ENCODE data around the gene NMB.
"Not testable (repeated sequence)": the region's sequence is repeated elsewhere in the genome, so short reads cannot be mapped to it uniquely, and the experiment has no call there.

Gene NMB

DNA sequence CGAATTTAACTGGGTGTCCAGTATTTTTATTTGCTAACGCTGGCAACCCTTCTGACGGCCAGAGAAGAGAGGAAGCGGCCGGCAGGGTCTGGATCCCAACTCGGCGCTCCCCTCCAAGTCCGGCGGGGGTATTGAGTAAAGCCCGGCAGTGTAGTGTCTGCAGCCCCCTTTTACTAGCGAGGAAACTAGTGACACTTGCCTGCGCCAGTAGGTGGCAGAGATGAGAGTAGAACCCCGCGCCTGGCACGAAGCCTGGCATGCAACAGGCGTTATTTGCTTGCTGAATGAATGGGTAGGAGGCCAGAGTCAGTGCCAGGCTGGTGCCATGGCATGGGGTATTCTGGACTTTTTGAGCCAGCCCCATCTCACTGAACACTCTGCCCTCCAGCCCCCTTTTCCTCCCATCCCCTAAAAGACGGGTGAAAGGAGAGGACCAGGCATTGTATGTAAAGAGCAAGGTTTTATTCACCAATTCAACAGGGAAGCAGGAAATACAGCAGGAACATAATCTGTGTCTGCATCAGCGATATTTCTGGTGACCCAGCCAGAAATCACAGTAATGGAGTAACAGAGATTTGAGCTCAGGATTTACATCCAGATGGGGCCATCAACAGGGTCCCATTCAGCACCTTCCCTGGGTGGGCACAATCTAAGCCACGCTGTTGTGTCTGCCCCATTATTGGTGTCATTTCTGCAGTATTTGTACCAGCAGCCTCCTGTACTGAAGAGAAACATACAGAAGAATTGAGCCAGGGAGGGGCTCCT lies 3.1 kb downstream of the NMB start:
- DNase-seq (ENCODE audit: low read depth) = peak; percentile 74

GRCh38 chr15:84653910-84654688 lies 3.9 kb downstream of the NMB start, which contains the start of gene WDR73:
WDR73 (minus strand) TSS chr15:84654283; CDS start chr15:84654274, 9 bp downstream.
- DNase-seq (ENCODE audit: low read depth) = peak; percentile 95

GRCh38 chr15:84653584-84653909 lies 4.5 kb downstream of the NMB start:
- no peak for DNase-seq (ENCODE audit: low read depth)

GRCh38 chr15:84649706-84650105 lies 8.3 kb downstream of the NMB start:
- DNase-seq (ENCODE audit: low read depth) = no peak

- DNase-seq (ENCODE audit: low read depth) = no peak
Measured at GRCh38 chr15:84648539-84648938, 9.5 kb downstream of the NMB start.

DNA sequence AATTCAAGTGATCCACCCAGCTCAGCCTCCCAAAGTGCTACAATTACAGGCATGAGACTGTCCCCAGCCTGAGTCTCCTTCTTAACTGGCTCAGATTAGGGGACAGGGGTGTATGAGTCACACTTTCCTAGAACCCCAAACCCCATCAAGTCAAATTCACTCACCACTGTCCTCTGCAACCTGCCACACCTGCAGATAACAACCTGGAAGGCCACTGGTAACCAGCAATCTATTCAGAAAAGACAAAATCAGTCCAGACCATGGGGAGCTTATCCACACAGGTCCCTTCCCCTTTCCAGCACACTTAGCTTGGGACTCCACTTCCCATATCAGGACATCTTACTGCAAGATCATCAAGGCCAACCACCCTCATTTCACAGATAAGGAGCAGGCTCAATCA lies 10.3 kb downstream of the NMB start:
- DNase-seq (ENCODE audit: low read depth) = no peak

DNA sequence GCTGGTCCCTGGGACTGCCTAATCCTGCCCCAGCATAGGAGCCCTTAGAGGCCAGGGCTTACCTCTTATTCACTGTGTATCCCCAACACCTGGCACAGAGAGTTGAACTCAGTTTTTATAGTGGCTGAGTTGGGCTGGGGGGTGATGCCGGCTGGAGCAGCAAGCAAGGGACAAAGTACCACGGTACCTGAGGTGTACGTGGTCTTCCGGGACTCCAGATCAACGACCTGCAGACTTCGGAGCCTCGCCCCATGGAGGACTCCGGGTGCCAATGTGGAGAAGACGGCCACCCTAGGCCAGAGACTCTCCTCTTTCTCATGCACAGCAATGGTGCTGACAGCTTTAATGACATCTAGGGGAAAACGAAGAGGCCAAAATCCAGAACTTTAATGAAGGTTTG lies 12.0 kb downstream of the NMB start:
- no peak for DNase-seq (ENCODE audit: low read depth)

DNA sequence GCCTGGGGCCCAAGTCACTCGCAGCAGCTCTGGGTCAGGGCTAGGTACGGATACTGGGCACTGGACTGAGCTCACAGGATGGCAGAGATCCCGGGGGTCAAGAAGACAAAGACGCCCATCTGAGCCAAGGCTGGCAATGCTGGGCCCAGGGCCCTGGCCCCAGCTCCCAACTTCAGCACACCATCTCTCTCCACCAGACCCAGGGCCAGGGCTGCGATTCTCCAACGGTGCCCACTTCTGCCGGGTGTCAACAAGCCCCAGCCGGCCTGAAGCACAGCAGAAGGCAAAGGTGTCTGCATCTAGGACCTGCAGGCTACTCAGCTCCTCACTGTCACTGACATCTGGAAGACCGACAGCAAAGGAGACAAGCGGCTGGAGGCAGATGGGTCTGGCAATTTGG lies 12.5 kb downstream of the NMB start:
- DNase-seq (ENCODE audit: low read depth) = no peak

GRCh38 chr15:84643838-84644237 lies 14.2 kb downstream of the NMB start:
- DNase-seq (ENCODE audit: low read depth) = no peak

DNA sequence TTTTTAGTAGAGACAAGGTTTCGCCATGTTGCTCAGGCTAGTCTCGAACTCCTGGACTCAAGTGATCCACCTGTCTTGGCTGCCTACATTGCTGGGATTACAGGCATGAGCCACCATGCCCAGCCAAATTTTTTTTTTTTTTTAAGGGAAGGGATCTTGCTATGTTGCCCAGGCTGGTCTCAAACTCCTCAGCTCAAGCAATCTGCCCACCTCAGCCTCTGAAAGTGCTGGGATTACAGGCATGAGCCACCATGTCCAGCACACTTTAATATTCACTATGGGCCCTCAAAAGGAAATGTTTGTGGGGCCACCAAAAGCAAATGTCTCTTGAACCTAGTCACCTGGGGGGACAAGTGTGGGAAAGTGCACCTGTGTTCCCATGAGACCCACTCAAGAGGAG lies 15.4 kb downstream of the NMB start:
- not testable (repeated sequence) for DNase-seq (ENCODE audit: low read depth)

DNA sequence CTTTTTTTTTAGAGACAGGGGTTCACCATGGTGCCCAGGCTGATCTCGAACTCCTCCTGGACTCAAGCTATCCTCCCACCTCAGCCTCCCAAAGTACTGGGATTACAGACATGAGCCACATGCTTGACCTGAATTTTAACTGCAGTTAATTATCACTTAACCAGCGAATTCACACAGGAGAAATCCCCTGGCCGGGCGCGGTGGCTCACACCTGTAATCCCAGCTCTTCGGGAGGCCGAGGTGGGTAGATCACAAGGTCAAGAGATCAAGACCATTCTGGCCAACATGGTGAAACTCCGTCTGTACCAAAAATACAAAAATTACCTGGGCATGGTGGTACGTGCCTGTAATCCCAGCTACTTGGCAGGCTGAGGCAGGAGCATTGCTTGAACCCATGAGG lies 16.1 kb downstream of the NMB start:
- DNase-seq (ENCODE audit: low read depth) = not testable (repeated sequence)

DNA sequence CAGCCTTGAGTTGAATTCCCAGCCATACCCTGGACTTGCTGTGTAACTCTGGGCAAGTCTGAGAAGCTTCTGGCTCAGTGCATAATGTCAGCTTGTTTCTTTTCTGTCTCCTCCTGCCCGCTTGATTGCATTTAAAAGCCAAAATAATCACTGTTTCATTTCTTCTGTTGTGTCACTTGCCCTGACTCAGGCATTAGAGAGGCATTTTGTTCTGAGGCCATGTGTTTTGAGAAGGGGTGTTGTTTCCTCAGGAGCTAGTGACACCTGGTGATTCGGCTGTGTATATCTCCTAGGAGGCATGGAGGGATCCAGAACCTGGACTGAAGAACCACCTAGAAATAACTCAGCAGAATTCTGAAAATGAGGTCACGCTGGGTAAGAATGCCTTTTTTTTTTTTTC lies 19.9 kb downstream of the NMB start:
- DNase-seq (ENCODE audit: low read depth) = no peak

DNA sequence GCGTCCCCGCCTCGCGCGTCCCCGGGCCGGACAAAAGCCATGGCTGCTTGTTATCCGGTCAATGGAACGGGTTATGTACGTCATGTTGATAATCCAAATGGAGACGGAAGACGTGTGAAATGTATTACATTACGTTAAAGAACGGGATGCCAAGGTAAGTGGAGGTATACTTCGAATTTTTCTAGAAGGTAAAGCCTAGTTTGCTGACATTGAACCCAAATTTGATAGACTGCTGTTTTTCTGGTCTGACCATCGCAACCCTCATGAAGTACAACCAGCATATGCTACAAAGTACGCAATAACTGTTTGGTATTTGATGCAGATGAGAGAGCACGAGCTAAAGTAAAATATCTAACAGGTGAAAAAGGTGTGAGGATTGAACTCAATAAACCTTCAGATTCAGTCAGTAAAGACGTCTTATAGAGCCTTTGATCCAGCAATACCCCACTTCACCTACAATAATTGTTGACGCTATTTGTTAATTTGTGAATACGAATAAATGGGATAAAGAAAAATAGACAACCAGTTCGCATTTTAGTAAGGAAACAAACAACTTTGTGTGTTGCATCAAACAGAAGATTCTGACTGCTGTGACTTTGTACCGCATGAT lies 23.7 kb downstream of the NMB start:
- DNase-seq (ENCODE audit: low read depth) = no peak

GRCh38 chr15:84633311-84634227 lies 24.4 kb downstream of the NMB start:
- DNase-seq (ENCODE audit: low read depth) = peak; percentile 57

GRCh38 chr15:84631706-84632272 lies 26.2 kb downstream of the NMB start:
- no peak for DNase-seq (ENCODE audit: low read depth)

- DNase-seq (ENCODE audit: low read depth) = no peak
Measured at GRCh38 chr15:84629033-84629432, 29.0 kb downstream of the NMB start.

DNA sequence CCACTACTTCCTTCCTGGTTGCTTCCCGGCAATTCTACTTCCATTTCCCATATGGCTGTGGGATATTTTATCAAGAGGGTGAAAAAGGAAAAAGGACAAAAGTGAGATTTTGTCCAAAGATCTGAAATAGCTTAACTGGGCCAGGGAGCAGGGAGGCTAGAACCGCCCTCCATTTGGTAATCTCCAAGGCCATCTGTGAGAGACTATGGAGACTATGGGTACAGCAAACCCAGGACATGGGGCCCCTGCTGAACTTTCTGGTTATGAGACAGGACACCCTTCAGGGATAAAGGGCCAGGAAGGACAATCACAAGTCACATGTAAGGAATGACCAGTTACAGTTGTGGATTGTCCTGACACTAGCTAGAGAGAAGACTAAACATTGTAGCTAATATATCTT lies 32.9 kb downstream of the NMB start:
- DNase-seq (ENCODE audit: low read depth) = no peak

DNA sequence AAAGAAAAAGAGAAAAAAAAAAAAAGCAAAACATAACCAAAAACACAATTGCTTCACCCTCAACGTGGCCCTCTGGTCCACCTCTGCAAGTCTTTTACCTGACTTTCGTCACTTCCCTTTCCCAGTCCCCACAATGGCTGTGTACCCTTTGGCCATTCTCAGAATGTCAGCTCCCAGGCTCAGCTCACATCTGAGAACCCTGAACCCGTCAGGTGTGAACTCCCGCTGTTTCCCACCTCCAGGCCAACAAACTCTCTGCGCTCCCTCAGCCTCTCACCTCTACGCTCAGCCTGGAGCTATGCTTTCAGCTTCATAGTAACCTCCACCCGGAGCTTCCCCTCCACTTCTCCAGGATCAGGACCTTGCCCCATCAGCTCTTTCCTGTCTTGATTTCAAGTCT lies 33.6 kb downstream of the NMB start:
- no peak for DNase-seq (ENCODE audit: low read depth)

- DNase-seq (ENCODE audit: low read depth) = no peak
Measured at GRCh38 chr15:84621358-84621979, 36.5 kb downstream of the NMB start.

DNA sequence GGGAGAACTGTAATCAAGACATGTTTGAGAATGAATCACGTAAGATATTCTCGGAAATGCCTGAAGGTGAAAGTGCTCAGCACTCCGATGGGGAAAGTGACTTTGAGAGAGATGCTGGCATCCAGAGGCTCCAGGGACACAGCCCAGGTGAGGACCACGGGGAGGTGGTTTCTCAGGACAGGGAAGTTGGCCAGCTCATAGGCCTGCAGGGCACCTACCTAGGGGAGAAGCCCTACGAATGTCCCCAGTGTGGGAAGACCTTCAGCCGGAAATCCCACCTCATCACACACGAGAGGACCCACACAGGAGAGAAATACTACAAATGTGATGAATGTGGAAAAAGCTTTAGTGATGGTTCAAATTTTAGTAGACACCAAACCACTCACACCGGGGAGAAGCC lies 37.4 kb downstream of the NMB start:
- no peak for DNase-seq (ENCODE audit: low read depth)

DNA sequence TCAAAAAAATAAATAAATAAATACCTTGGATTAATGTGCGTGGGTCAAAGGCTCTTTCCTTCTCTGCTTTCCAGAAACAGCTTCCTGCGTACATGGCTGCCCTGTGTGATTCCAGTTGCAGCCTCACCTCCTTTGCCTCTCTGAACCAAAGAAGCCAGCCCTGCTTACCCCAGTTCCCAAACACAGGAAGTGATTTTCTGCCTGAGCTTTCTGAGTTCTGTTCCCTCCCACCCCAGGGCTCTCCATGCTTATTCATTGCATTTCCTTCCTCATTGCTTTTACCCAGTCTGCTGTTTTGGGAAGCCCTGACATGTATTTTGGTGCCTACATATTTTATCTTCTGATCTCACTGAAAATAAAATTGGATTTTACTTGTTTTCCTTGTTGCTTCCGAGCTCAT lies 41.8 kb downstream of the NMB start:
- no peak for DNase-seq (ENCODE audit: low read depth)

Measured in stimulated activated CD4-positive, alpha-beta T cell treated with anti-CD3 and anti-CD28 coated beads, Interleukin-2, amount 100 ng/mL, for 4 hours (primary cell).